WTC11 (cell line): ENCODE results near the gene NOL9.

Experiments used
- ARID4B ChIP-seq: sonication (generic); formaldehyde crosslinking; IDR thresholded peaks from 2 replicates; pipeline ENCODE4 v1.8.0; 2023; ENCODE audit warnings: missing genetic modification reagents, mild to moderate bottlenecking, borderline replicate concordance
- ATF6 ChIP-seq: sonication (generic); formaldehyde crosslinking; IDR thresholded peaks from 2 replicates; pipeline ENCODE4 v1.8.1; 2023; ENCODE audit warnings: mild to moderate bottlenecking, missing genetic modification reagents
- ETV6 ChIP-seq: sonication (generic); formaldehyde crosslinking; IDR thresholded peaks from 2 replicates; pipeline ENCODE4 v1.8.1; 2022; ENCODE audit warnings: mild to moderate bottlenecking, missing genetic modification reagents
- SP1 ChIP-seq: sonication (generic); formaldehyde crosslinking; conservative IDR thresholded peaks from 2 replicates; pipeline ENCODE4 v1.8.1; 2022; ENCODE audit warnings: missing genetic modification reagents
- USF1 ChIP-seq: sonication (generic); formaldehyde crosslinking; IDR thresholded peaks from 2 replicates; pipeline ENCODE4 v1.8.0; 2022; ENCODE audit warnings: mild to moderate bottlenecking, missing genetic modification reagents
- ZNF138 ChIP-seq: sonication (generic); formaldehyde crosslinking; conservative IDR thresholded peaks from 2 replicates; pipeline ENCODE4 v1.8.1; 2022; ENCODE audit warnings: mild to moderate bottlenecking, moderate library complexity, missing genetic modification reagents
- ZNF416 ChIP-seq: fragments of 250-450 bp; sonication (Bioruptor Pico); IDR thresholded peaks from 2 replicates; pipeline ENCODE4 v1.9.0; 2021; ENCODE audit warnings: mild to moderate bottlenecking, inconsistent platforms
- ZNF423 ChIP-seq: fragments of 250-450 bp; sonication (Bioruptor Pico); IDR thresholded peaks from 2 replicates; pipeline ENCODE4 v2.1.2; 2022; ENCODE audit warnings: mild to moderate bottlenecking, moderate library complexity
- TF ChIP-seq, protein P1 (sequence below): sonication (generic); formaldehyde crosslinking; IDR thresholded peaks from 2 replicates; pipeline ENCODE4 v1.8.0; 2022; ENCODE audit warnings: mild to moderate bottlenecking, missing genetic modification reagents
- TF ChIP-seq, protein P2 (sequence below): fragments of 200-600 bp; IDR thresholded peaks from 2 replicates; pipeline ENCODE4 v1.8.0; 2022; ENCODE audit warnings: antibody characterized with exemption
- TF ChIP-seq, protein P3 (sequence below): sonication (generic); formaldehyde crosslinking; IDR thresholded peaks from 2 replicates; pipeline ENCODE4 v1.8.1; 2023; ENCODE audit warnings: mild to moderate bottlenecking, missing genetic modification reagents, borderline replicate concordance

DNA sequence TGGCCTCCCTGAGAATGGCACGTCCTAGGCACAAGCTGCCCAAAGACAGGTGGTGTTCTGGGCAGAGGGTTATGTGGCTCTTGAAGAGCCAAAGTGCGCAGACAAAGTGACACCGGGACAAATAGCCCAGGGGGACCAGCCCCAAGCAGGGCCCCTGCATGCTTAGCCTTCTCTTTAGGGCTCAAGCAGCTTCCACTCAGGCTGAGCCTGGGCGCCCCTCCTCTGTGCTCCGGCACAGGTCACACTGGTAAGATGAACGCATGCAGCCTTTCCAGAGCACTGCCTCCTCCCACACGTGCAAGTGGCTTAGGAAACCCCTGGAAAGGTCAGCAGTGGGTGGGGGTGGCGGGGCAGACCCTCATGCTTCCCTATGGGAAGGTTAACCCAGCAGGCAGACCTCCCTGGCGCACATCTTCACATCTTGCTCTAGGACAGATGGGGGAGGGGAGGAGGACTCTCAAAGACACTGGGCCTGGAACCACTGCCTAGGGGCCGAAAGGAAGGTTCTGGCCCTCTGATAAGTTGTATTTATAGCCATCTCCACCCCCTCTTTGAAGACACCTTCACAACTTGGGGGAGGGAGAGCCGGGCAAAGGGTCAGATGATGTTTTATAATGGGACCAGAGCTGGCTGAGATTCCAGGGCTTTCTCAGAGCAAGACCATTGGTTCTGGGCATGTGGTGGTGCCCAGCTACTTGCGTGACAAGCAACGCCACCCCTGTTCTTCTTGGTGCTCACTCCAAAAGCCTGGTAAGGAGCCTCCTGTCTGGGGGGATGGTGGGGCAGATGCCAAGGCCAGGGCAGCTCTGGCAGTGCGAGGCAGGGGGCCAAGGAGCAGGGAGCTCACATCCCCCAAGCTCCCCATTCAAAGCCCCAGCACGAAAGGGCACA, 42.8 kb upstream of the NOL9 start:
- TF ChIP-seq USF1, result no peak
- no peak for TF ChIP-seq ZNF416 (CRISPR knock-in tag)
- TF ChIP-seq, protein P1, sequence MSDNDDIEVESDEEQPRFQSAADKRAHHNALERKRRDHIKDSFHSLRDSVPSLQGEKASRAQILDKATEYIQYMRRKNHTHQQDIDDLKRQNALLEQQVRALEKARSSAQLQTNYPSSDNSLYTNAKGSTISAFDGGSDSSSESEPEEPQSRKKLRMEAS (CRISPR knock-in tag), result no peak
- TF ChIP-seq ATF6 (CRISPR knock-in tag), result no peak
- no peak for TF ChIP-seq ZNF423 (CRISPR knock-in tag)
- TF ChIP-seq, protein P2, sequence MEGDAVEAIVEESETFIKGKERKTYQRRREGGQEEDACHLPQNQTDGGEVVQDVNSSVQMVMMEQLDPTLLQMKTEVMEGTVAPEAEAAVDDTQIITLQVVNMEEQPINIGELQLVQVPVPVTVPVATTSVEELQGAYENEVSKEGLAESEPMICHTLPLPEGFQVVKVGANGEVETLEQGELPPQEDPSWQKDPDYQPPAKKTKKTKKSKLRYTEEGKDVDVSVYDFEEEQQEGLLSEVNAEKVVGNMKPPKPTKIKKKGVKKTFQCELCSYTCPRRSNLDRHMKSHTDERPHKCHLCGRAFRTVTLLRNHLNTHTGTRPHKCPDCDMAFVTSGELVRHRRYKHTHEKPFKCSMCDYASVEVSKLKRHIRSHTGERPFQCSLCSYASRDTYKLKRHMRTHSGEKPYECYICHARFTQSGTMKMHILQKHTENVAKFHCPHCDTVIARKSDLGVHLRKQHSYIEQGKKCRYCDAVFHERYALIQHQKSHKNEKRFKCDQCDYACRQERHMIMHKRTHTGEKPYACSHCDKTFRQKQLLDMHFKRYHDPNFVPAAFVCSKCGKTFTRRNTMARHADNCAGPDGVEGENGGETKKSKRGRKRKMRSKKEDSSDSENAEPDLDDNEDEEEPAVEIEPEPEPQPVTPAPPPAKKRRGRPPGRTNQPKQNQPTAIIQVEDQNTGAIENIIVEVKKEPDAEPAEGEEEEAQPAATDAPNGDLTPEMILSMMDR, result no peak
- TF ChIP-seq ARID4B (CRISPR knock-in tag), result no peak
- TF ChIP-seq, protein P3, sequence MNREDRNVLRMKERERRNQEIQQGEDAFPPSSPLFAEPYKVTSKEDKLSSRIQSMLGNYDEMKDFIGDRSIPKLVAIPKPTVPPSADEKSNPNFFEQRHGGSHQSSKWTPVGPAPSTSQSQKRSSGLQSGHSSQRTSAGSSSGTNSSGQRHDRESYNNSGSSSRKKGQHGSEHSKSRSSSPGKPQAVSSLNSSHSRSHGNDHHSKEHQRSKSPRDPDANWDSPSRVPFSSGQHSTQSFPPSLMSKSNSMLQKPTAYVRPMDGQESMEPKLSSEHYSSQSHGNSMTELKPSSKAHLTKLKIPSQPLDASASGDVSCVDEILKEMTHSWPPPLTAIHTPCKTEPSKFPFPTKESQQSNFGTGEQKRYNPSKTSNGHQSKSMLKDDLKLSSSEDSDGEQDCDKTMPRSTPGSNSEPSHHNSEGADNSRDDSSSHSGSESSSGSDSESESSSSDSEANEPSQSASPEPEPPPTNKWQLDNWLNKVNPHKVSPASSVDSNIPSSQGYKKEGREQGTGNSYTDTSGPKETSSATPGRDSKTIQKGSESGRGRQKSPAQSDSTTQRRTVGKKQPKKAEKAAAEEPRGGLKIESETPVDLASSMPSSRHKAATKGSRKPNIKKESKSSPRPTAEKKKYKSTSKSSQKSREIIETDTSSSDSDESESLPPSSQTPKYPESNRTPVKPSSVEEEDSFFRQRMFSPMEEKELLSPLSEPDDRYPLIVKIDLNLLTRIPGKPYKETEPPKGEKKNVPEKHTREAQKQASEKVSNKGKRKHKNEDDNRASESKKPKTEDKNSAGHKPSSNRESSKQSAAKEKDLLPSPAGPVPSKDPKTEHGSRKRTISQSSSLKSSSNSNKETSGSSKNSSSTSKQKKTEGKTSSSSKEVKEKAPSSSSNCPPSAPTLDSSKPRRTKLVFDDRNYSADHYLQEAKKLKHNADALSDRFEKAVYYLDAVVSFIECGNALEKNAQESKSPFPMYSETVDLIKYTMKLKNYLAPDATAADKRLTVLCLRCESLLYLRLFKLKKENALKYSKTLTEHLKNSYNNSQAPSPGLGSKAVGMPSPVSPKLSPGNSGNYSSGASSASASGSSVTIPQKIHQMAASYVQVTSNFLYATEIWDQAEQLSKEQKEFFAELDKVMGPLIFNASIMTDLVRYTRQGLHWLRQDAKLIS (CRISPR knock-in tag), result no peak
- TF ChIP-seq ETV6 (CRISPR knock-in tag), result no peak
- TF ChIP-seq ZNF138 (CRISPR knock-in tag), result no peak
- TF ChIP-seq SP1 (CRISPR knock-in tag), result no peak
